Right lobe of liver (tissue), 6 donors: ENCODE results near the gene CTTNBP2. TPM values are rescaled to one million over a fixed set of nuclear protein-coding genes. Genes with fewer than 3 reads are reported as not detected.
A peak's percentile ranks its signal among the peaks of the same experiment; 100 is the strongest.

Experiments
- ATAC-seq, 4 donors: fragments of 200-7000 bp; cut with Tn5 transposase; one replicate each; pipeline ENCODE4 v1.9.1; 2020; ENCODE audit warnings: mild to moderate bottlenecking in 4 of 4, moderate library complexity in 4 of 4
- DNase-seq, 3 donors: peaks; one replicate each; pipeline ENCODE4 v3.0.0-alpha.2; 2020
- H3K27ac ChIP-seq, 3 donors: fragments of 200-600 bp; one replicate each; pipeline ENCODE4 v1.8.0; 2022
- H3K27me3 ChIP-seq, 2 donors: fragments of 200-600 bp; one replicate each; pipeline ENCODE4 v1.8.0; 2022
- H3K36me3 ChIP-seq, 4 donors: fragments of 200-600 bp; sonication (generic) in 1 of 4; one replicate each; pipeline versions ENCODE4 v1.5.1 to v1.8.0; 2017 to 2022; ENCODE audit warnings: control low read depth in 1 of 4
- H3K4me1 ChIP-seq, 4 donors: fragments of 200-600 bp; sonication (generic) in 1 of 4; one replicate each; pipeline versions ENCODE4 v1.5.1 to v1.8.0; 2017 to 2022; ENCODE audit warnings: control low read depth in 1 of 4
- H3K4me3 ChIP-seq, 3 donors: fragments of 200-600 bp; one replicate each; pipeline ENCODE4 v1.8.0; 2022
- H3K9me3 ChIP-seq, 4 donors: fragments of 200-600 bp; sonication (generic) in 1 of 4; one replicate each; pipeline versions ENCODE4 v1.5.1 to v1.8.0; 2017 to 2022; ENCODE audit warnings: control low read depth in 1 of 4
- CTCF ChIP-seq, 4 donors: fragments of 200-600 bp in 3 of 4; fragments of 450-650 bp in 1 of 4; IDR thresholded peaks; one replicate each; pipeline versions ENCODE4 v1.5.1 to v1.8.0; 2016 to 2022; ENCODE audit warnings: antibody characterized with exemption in 4 of 4, mild to moderate bottlenecking in 2 of 4
- POLR2A ChIP-seq: fragments of 450-650 bp; IDR thresholded peaks from one replicate; pipeline ENCODE4 v1.6.1; 2017; ENCODE audit warnings: antibody characterized with exemption, mild to moderate bottlenecking
- WGBS: methylation state at CpG from one replicate; pipeline ENCODE4 v1.1.6; 2018; ENCODE audit warnings: low coverage, low lambda C conversion rate; ENCODE audit not compliant: insufficient coverage; ENCODE audit errors: missing lambda C conversion rate; 5-methylcytosine and 5-hydroxymethylcytosine counted together
- intact Hi-C, 2 donors: fragments of 100-400 bp; cut with DNase I; formaldehyde crosslinking; loops; one replicate each; pipeline versions ENCODE4 v1.11.2 to v1.14.1; 2022
- total RNA-seq, 6 experiments: library from RNA; depleted of rRNA in 2 of 6; stranded (reverse); fragments of >200 nt in 2 of 6; fragmentation: NEBNext Ultra II Directional in 3 of 6; extraction: Animal tissue kit (Norgen Biotek cat#: 25700) in 3 of 6; gene quantifications; one replicate each; pipeline versions ENCODE4 v1.1.0 to v1.2.4, GENCODE V29; 2016 to 2023
- donor health status: DM: no; HTN: yes; CAD: no.
- donor health status: DM: no; HTN: no; CAD: no.
- donor health status: DM: no; HTN: no; CAD: no.
- donor health status: DM: no; HTN: yes; CAD: no.
- donor health status: DM: no; HTN: yes; CAD: no.

The CTTNBP2 gene
- total RNA-seq, 6 experiments from 2014 or later: 0.31 to 3.0 (median 1.9) TPM

- Histone ChIP-seq H3K36me3 (no peaks in the 10 kb centered on the region), H3K27ac (no peak overlapping the region), H3K27me3 (no peaks in the 10 kb centered on the region), H3K4me3 (no peak overlapping the region), H3K4me1 (no peaks in the 10 kb centered on the region), H3K9me3 (no peaks in the 10 kb centered on the region)
- DNase-seq: no peak
- TF ChIP-seq CTCF (IDR thresholded peaks at IDR 0.05): no peak
- TF ChIP-seq POLR2A: no peak
- 90% methylated on average over 2 of the region's 2 CpGs for WGBS
- intact Hi-C loops: no loop called here
- no peak for ATAC-seq
Observed at GRCh38 chr7:117844678-117845077, 28.6 kb downstream of the CTTNBP2 start.

- no peaks in the 10 kb centered on the region for H3K27me3 ChIP-seq
- H3K9me3 ChIP-seq: no peaks in the 10 kb centered on the region
- TF ChIP-seq POLR2A (no peak), CTCF (IDR thresholded peaks at IDR 0.05) (no peak)
- H3K27ac ChIP-seq: no peak overlapping the region
- WGBS: 78% methylated on average over 1 of the region's 2 CpGs
- intact Hi-C loops: no loop called here
- no peaks in the 10 kb centered on the region for H3K4me1 ChIP-seq
- ATAC-seq (no peak), DNase-seq (no peak)
- H3K4me3 ChIP-seq: no peak overlapping the region
- H3K36me3 ChIP-seq: no peaks in the 10 kb centered on the region
Observed at GRCh38 chr7:117841611-117842010, 31.6 kb downstream of the CTTNBP2 start.

DNA sequence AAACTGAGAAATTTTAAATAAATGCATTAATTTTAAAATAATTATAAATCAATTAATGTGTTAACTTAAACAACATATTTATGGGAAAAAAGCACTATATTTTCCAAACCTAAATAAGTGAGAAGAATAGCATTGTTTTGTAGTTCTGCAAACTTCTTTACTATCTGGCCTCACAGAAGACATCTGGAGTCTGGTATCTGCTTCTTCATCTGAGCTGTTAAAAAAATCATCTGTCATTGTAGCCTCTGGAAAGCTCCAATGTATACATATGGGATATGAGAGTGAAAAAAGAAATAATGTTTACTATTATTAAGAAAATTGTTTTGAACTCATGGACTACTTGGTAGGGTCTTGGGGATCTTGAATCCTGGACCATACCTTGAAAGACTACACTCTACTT lies 32.2 kb downstream of the CTTNBP2 start:
- TF ChIP-seq CTCF (IDR thresholded peaks at IDR 0.05) (no peak), POLR2A (no peak)
- no peak overlapping the region for H3K4me3 ChIP-seq
- H3K27me3 ChIP-seq: no peaks in the 10 kb centered on the region
- H3K4me1 ChIP-seq: no peaks in the 10 kb centered on the region
- intact Hi-C loops: no loop called here
- DNase-seq: no peak
- H3K9me3 ChIP-seq: no peaks in the 10 kb centered on the region
- ATAC-seq: no peak
- H3K27ac ChIP-seq: no peak overlapping the region
- H3K36me3 ChIP-seq: no peaks in the 10 kb centered on the region

DNA sequence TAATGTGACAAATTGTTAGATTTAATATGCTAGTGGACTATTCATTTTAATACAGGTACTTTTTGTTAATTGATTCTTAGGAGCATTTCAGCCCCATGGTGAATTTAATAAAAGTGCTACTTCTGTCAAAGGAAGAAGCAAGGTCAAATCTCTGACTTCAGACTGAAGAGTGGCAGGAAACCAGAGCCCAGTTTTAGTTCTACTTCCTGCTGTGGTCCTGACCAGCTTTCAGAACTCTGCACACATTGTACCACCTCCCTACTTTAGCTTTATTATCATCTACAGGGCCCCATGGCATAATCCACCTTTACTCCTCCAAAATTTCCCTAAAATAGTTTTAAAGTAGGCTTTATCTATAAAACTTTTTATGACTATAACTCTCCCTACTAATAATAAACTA lies 33.7 kb downstream of the CTTNBP2 start:
- intact Hi-C loops: no loop called here
- H3K4me1 ChIP-seq: no peaks in the 10 kb centered on the region
- DNase-seq: no peak
- no peak overlapping the region for H3K27ac ChIP-seq
- no peaks in the 10 kb centered on the region for H3K27me3 ChIP-seq
- TF ChIP-seq CTCF (IDR thresholded peaks at IDR 0.05): no peak
- TF ChIP-seq POLR2A: no peak
- H3K36me3 ChIP-seq: no peaks in the 10 kb centered on the region
- no peak overlapping the region for H3K4me3 ChIP-seq
- ATAC-seq: peak in 1 of 4 donors; percentile 38
- no peaks in the 10 kb centered on the region for H3K9me3 ChIP-seq

DNA sequence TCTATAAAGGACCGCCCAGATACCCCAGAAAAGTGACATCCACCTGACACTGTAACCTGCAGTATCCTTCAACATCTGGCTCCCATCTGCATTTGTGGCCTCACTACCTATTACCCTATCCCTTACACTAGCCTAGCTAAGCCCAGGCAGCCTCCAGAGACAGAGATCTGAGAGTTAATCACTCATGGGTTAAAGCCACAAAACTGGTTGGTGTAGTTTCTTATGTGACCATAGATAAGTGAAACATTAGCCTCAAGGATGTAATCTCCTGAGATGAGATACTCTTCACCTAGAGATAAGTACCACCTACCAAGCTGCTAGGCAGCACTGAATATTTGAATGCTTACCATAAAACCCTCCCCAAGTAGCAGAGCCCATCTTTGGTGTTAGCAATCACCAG lies 35.4 kb downstream of the CTTNBP2 start:
- no peak for ATAC-seq
- no peak for TF ChIP-seq CTCF (IDR thresholded peaks at IDR 0.05)
- no peak for TF ChIP-seq POLR2A
- H3K27me3 ChIP-seq: no peaks in the 10 kb centered on the region
- no peaks in the 10 kb centered on the region for H3K9me3 ChIP-seq
- no peak overlapping the region for H3K4me3 ChIP-seq
- 86% methylated on average over 1 of the region's 1 CpG for WGBS
- DNase-seq: no peak
- intact Hi-C loops: no loop called here
- no peak overlapping the region for H3K27ac ChIP-seq
- H3K36me3 ChIP-seq: no peaks in the 10 kb centered on the region
- H3K4me1 ChIP-seq: no peaks in the 10 kb centered on the region
